H1 (cell line): ENCODE measurements around the gene ARV1.

Source experiments
- CHD2 ChIP-seq: IDR thresholded peaks from 2 replicates; pipeline ENCODE4 v1.6.1; 2012; ENCODE audit warnings: low read length, improper control_type of control experiment
- CTCF ChIP-seq, 3 experiments: IDR thresholded peaks; 1 replicate in 2 of 3; 2 replicates in 1 of 3; pipeline versions ENCODE4 v1.5.1 to v1.6.1; 2011; ENCODE audit warnings: low read length in 3 of 3, mild to moderate bottlenecking in 3 of 3, inconsistent platforms in 2 of 3, low read depth in 1 of 3, moderate library complexity in 1 of 3; ENCODE audit not compliant: insufficient read depth in 1 of 3; ENCODE audit errors: control extremely low read depth in 1 of 3
- EP300 ChIP-seq, 2 experiments: IDR thresholded peaks; 1 replicate in 1 of 2; 2 replicates in 1 of 2; pipeline ENCODE4 v1.6.1; 2011 to 2012; ENCODE audit warnings: low read depth in 2 of 2, low read length in 2 of 2, mild to moderate bottlenecking in 2 of 2, borderline replicate concordance in 1 of 2, inconsistent platforms in 1 of 2, moderate library complexity in 1 of 2
- EZH2 ChIP-seq: fragments of 200-600 bp; sonication (generic); IDR thresholded peaks from 2 replicates; pipeline ENCODE4 v1.7.1; 2012; ENCODE audit warnings: low read depth, mild to moderate bottlenecking, moderate library complexity, low read length, inconsistent platforms; ENCODE audit not compliant: severe bottlenecking
- KDM4A ChIP-seq: IDR thresholded peaks from one replicate; pipeline ENCODE4 v1.7.1; 2012; ENCODE audit warnings: low read depth, mild to moderate bottlenecking, moderate library complexity, low read length, inconsistent platforms; ENCODE audit not compliant: severe bottlenecking
- SP1 ChIP-seq: IDR thresholded peaks from 2 replicates; pipeline ENCODE4 v1.6.1; 2011; ENCODE audit warnings: low read depth, low read length
- TAF1 ChIP-seq: IDR thresholded peaks from 2 replicates; pipeline ENCODE4 v1.6.1; 2011; ENCODE audit warnings: mild to moderate bottlenecking, low read depth, low read length

GRCh38 chr1:231037585-231038517, 59.0 kb downstream of the ARV1 start:
- TF ChIP-seq CHD2 (no peak), EZH2 (no peak), SP1 (no peak), KDM4A (no peak), TAF1 (no peak), EP300 (IDR thresholded peaks at IDR 0.05; ENCODE audit: borderline replicate concordance in 1 of 2, low read depth in 2 of 2, low read length in 2 of 2) (no peak), CTCF (IDR thresholded peaks at IDR 0.05; ENCODE audit: control extremely low read depth in 1 of 3, insufficient read depth in 1 of 3, low read depth in 1 of 3, low read length in 3 of 3) (no peak)
